Measurements from ENCODE around the gene FASTK.

GRCh38 chr7:151083071-151083823, 2.6 kb upstream of the FASTK start, which contains the start of gene TMUB1:
- peak in 1 of 2 donors; percentile 38 for TF ChIP-seq EP300 (IDR thresholded peaks at IDR 0.05)
- TF ChIP-seq CTCF (IDR thresholded peaks at IDR 0.05): no peak
